Thoracic aorta (tissue), 2 donors: ENCODE measurements around the gene AIFM1. TPM values are rescaled to one million over a fixed set of nuclear protein-coding genes. Genes with fewer than 3 reads are reported as not detected.

ENCODE experiments used
- ATAC-seq: fragments of 150-250 bp; one replicate; pipeline ENCODE4 v1.8.0; 2017; ENCODE audit warnings: low read depth; ENCODE audit not compliant: insufficient number of reproducible peaks, low FRiP score
- DNase-seq: peaks from one replicate; pipeline ENCODE4 v3.0.0-alpha.2; 2020; ENCODE audit warnings: low spot score
- H3K27ac ChIP-seq, 2 donors: fragments of 200-600 bp; sonication (generic); 1 replicate in 1 of 2; 2 replicates in 1 of 2; pipeline ENCODE4 v1.5.1; 2016; ENCODE audit warnings: mild to moderate bottlenecking in 2 of 2, moderate library complexity in 2 of 2
- H3K27me3 ChIP-seq: fragments of 200-600 bp; sonication (generic); replicated peaks from 2 replicates; pipeline ENCODE4 v1.6.0; 2016; ENCODE audit warnings: mild to moderate bottlenecking; ENCODE audit not compliant: insufficient read depth
- H3K36me3 ChIP-seq: fragments of 200-600 bp; sonication (generic); one replicate; pipeline ENCODE4 v1.5.1; 2016
- H3K4me1 ChIP-seq, 2 donors: fragments of 200-600 bp; sonication (generic); 1 replicate in 1 of 2; 2 replicates in 1 of 2; pipeline versions ENCODE4 v1.5.1 to v1.6.0; 2016; ENCODE audit warnings: low read depth in 2 of 2, mild to moderate bottlenecking in 1 of 2; ENCODE audit not compliant: control insufficient read depth in 1 of 2
- H3K4me3 ChIP-seq: fragments of 200-600 bp; sonication (generic); 2 replicates; pipeline ENCODE4 v1.5.1; 2016; ENCODE audit warnings: mild to moderate bottlenecking
- H3K9me3 ChIP-seq: fragments of 200-600 bp; sonication (generic); 2 replicates; pipeline ENCODE4 v1.5.1; 2016
- CTCF ChIP-seq: fragments of 200-600 bp; sonication (generic); IDR thresholded peaks from one replicate; pipeline ENCODE4 v1.5.1; 2019; ENCODE audit warnings: antibody characterized with exemption
- total RNA-seq, 2 donors: library from RNA; depleted of rRNA; stranded (reverse); fragments of >200 nt; gene quantifications; one replicate each; pipeline versions ENCODE4 v1.1.0 to v1.2.3, GENCODE V29; 2016

The AIFM1 gene
- total RNA-seq, 2 donors from 2014 or later: 11.4 to 13.6 TPM

GRCh38 chrX:130184168-130184567, 18.5 kb upstream of the AIFM1 start:
- no peaks in the 10 kb centered on the region for H3K36me3 ChIP-seq
- no peak for TF ChIP-seq CTCF
- H3K27ac ChIP-seq: no peak overlapping the region
- H3K4me1 ChIP-seq: no peaks in the 10 kb centered on the region
- H3K27me3 ChIP-seq: no peaks in the 10 kb centered on the region
- H3K9me3 ChIP-seq: no peaks in the 10 kb centered on the region
- no peak for ATAC-seq
- H3K4me3 ChIP-seq: no peak overlapping the region
- no peak for DNase-seq

- Histone ChIP-seq H3K36me3 (no peaks in the 10 kb centered on the region), H3K27me3 (no peaks in the 10 kb centered on the region), H3K4me1 (peaks cover 0 to 2% of the 10 kb centered on the region in 2 donors), H3K27ac (no peak overlapping the region), H3K9me3 (no peaks in the 10 kb centered on the region), H3K4me3 (no peak overlapping the region)
- no peak for TF ChIP-seq CTCF
- DNase-seq (no peak), ATAC-seq (no peak)
Measured at GRCh38 chrX:130179579-130180215, 14.1 kb upstream of the AIFM1 start.

- TF ChIP-seq CTCF: no peak
- Histone ChIP-seq H3K4me3 (no peak overlapping the region), H3K27ac (no peak overlapping the region), H3K4me1 (peaks cover 0 to 5% of the 10 kb centered on the region in 2 donors), H3K9me3 (no peaks in the 10 kb centered on the region), H3K27me3 (no peaks in the 10 kb centered on the region), H3K36me3 (no peaks in the 10 kb centered on the region)
- ATAC-seq (no peak), DNase-seq (no peak)
Measured at GRCh38 chrX:130179170-130179569, 13.5 kb upstream of the AIFM1 start.

GRCh38 chrX:130176942-130177341, 11.3 kb upstream of the AIFM1 start:
- ATAC-seq: no peak
- no peaks in the 10 kb centered on the region for H3K36me3 ChIP-seq
- no peaks in the 10 kb centered on the region for H3K9me3 ChIP-seq
- DNase-seq: no peak
- peaks cover 6 to 22% of the 10 kb centered on the region in 2 donors for H3K4me1 ChIP-seq
- H3K4me3 ChIP-seq: no peak overlapping the region
- no peak for TF ChIP-seq CTCF
- H3K27ac ChIP-seq: no peak overlapping the region
- no peaks in the 10 kb centered on the region for H3K27me3 ChIP-seq

GRCh38 chrX:130176354-130176776, 10.7 kb upstream of the AIFM1 start:
- H3K4me1 ChIP-seq: peaks cover 6 to 22% of the 10 kb centered on the region in 2 donors
- ATAC-seq (no peak), DNase-seq (no peak)
- no peaks in the 10 kb centered on the region for H3K9me3 ChIP-seq
- H3K4me3 ChIP-seq: no peak overlapping the region
- H3K27ac ChIP-seq: no peak overlapping the region
- H3K36me3 ChIP-seq: no peaks in the 10 kb centered on the region
- TF ChIP-seq CTCF: no peak
- H3K27me3 ChIP-seq: no peaks in the 10 kb centered on the region
